NCI-H460 (cell line): Measurements from ENCODE around the gene PISD. TPM values are rescaled to one million over a fixed set of nuclear protein-coding genes. Genes with fewer than 3 reads are reported as not detected.

Source experiments
- DNase-seq: peaks from one replicate; pipeline ENCODE4 v3.0.0-alpha.2; 2016; ENCODE audit warnings: low read depth; ENCODE audit errors: extremely low read depth
- total RNA-seq: library from RNA; depleted of rRNA; stranded (reverse); fragments of >200 nt; shearing (Covaris generic); gene quantifications from 2 replicates; pipeline ENCODE4 v1.2.3, GENCODE V29; 2014

PISD gene
- total RNA-seq, 1 experiment from 2014 or later = 100 TPM

GRCh38 chr22:31627223-31627731 lies 34.7 kb downstream of the PISD start:
- no peak for DNase-seq

- DNase-seq = no peak
These were observed 35.4 kb downstream of the PISD start for GRCh38 chr22:31626427-31627150.

DNA sequence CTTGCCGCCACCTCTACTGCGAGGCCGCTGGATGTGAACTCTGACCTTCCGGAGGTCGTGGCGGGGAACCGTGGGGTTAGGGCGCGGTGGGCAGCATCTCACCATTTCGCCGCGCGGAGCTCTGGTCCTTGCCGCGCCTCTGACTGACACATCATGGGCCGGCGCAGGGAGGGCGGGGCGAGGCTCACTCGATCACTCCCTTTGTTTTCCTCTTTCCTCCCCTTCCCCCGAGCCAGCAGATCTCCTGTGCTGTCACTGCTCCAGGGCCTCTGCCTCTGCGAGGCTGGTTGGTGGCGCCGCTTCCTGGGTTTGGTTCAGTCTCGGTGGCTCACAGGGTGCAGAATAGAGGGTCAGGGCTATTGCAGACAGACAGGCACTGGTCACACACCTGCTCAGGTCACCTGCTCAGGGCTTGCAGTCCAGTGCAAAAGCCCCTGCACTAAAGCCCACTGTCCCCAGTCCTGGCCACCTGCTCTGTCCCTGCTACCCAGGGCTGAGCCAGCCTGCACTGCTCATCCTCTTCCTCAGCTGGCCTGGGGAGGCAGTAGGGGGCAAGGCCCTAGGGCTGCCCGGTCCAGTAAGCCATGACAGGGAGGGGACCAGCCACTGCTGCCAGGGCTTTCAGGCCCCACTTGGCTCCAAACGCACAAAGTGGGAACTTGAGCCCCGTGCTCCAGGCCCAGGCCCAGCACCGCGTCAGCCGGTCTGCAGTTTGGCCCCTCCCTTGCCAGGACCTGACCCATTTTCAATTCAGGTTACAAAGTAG lies 36.2 kb downstream of the PISD start:
- DNase-seq = no peak

DNA sequence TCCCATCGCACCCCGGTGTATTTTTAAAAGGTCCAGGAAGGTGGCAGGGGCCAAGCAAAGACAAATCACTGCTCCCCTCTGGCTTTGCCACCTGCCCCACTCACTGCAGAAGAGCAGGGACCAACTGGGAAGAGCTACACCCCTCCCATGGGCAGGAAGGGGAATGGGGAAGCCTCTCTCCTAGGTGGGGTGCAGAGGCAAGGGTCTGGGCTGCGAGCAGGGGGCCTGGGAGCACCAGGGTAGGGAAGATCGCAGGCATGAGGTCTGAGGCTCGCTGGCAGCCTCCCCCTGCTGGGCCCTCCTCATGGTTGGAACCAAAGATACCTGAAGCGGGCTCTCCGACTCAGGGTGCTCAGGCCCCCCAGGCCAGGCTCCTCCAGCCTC lies 36.8 kb downstream of the PISD start:
- no peak for DNase-seq

DNA sequence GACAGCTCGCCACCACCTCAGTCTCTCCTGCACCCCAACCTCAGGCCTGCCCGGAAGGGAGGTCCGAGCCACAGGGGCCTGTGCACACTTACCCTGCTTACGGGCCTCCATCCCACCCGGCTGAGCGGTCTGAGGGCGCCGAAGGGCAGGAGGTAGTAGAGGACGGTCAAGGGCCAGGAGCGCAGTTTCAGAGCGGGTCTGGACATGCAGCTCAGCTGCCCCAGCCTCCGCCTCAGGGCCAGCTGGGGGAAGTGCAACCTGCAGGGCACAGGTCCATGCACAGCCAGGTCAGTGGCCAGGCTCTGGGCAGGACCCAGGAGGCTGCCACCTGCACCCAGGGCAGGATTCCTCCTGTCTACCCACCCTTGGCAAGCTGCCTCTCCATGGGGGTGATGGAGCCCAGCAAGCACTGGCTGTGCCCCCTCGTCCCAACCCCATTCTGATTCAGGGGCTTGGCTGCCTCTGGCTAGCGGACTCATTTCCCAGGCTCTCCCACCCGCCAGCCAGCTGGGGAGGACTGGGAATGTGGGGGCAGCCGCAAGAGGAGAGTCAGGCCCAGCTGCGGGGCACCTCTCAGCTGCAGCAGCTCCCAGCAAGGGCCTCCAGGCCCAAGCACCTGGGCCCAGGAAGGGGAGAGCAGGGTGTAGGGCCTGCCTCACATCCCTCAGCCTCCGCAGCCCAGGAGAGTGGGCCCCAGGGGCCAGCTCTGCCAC lies 38.3 kb downstream of the PISD start:
- DNase-seq = no peak

DNA sequence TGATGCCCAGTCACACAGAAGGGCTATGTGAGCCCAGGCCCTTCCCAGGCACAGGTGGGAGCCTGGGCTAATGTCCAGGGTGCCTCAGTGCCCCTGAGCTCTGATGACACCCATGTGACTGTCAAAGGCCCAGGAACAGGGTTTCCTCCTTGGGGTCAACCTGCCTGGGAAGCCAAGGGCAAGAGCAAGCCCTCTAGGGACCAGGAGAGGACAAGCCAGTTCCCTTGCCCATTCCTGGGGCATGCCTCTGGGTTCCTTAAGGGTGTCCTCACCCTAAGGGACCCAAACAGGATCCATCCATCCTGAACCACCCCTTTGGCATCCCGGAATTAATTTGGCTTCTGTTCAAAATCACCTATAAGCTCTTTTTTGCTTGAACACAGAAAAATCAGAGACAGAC lies 39.0 kb downstream of the PISD start:
- DNase-seq = no peak

- no peak for DNase-seq
These were observed 40.4 kb downstream of the PISD start for GRCh38 chr22:31621507-31622124.

GRCh38 chr22:31620756-31621480 lies 41.1 kb downstream of the PISD start:
- DNase-seq = no peak

- DNase-seq = no peak
These were observed 42.3 kb downstream of the PISD start for GRCh38 chr22:31619611-31620300.

GRCh38 chr22:31618471-31619176 lies 43.4 kb downstream of the PISD start:
- DNase-seq = no peak

DNA sequence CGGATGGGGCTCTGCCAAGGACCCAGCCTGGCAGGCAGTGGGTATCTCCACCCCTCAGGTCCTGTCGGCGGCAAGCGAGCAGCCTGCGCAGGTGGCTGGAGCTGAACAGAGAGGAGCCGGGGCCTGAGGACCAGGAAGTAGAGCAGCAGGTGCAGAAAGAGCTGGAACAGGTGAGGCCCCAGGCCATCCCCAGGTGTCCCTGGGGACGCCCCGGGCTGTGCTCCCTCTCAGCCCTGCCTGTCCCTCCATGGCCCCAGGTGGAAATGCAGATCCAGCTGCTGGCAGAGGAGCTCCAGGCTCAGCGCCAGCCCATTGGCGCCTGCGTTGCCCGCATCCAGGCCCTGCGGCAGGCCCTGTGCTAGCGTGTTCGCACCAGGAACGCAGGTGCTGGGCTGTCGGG lies 44.0 kb downstream of the PISD start:
- no peak for DNase-seq

DNA sequence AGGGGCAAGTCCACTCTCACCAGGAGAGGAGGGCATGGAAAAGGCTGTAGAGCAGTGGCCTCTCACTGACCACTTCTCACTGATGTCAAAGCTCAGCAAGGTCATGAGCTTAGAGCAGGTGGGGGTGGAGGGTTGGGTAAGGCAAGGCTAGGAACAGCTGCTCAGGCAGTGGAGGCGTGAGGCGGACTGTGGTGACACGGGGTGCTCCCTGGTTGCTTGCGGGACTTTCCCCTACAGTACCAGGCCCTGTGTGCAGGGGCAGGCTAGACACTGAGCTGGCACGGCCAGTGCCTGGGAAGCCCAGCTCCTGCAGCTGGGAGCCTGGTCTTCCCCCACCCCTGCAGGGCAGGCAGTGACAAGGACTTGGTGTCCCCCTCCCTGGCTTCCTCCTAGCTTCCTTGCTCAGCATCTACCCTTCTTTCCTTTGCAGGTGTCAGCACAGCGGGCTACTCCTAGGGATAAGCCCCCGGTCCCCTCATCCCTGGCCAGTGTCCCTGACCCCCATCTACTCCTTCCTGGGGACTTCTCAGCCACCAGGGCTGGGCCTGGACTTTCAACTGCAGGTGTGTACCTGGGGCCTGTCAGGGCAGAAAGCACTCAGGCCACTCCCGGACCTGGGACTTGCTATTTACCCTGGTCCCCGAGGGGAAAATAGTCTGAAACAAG lies 45.6 kb downstream of the PISD start:
- no peak for DNase-seq

- DNase-seq = no peak
These were observed 46.1 kb downstream of the PISD start for GRCh38 chr22:31615940-31616314.

- DNase-seq = no peak
These were observed 46.5 kb downstream of the PISD start for GRCh38 chr22:31615491-31615860.

DNA sequence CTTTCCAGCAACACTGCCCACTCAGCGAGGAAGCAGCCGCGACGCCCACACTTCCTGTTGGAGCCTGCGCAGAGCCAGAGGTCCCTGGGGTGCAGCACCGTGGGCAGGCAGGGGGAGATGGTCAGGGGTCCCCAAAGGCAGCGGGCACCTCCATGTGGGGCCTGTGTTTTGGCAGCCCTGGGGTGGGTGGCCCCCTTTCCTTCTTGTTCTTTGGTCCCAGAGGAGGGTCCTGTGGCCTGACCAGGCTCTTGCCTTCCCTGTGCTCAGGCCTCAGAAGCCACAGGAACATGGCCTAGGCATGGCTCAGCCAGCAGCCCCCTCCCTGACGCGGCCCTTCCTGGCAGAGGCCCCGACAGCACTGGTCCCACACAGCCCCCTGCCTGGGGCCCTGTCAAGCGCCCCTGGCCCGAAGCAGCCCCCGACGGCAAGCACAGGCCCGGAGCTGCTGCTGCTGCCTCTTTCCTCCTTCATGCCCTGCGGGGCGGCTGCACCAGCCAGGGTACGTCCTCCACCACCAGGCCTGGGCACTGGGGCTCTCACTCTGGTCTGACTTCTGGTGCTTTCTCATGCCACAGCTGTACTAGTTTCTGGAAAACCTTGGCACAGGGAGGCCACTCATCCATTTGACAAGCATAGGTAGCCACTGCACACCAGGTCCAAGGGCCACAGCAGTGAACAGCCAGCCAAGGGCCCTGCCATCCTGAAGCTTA lies 47.1 kb downstream of the PISD start:
- DNase-seq = no peak

DNA sequence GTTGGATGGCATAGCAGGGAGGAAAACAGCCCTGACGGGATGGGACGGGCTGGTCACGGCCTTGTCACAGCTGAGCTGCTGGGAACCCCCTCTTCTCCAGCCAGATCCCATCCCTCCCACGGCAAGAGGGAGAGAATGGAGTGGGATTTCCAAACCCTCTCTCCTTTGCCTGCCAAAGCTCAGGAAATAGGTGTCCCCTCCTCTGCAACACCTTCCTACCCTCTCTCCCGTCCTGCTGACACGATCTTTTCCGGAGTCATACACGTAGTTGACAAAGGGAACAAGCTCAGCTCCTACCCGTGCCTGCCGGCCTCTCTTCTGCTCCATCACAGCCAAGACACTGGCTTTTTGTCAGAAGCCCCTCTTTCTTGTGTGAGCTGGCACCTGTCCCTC lies 48.1 kb downstream of the PISD start:
- DNase-seq = no peak

DNA sequence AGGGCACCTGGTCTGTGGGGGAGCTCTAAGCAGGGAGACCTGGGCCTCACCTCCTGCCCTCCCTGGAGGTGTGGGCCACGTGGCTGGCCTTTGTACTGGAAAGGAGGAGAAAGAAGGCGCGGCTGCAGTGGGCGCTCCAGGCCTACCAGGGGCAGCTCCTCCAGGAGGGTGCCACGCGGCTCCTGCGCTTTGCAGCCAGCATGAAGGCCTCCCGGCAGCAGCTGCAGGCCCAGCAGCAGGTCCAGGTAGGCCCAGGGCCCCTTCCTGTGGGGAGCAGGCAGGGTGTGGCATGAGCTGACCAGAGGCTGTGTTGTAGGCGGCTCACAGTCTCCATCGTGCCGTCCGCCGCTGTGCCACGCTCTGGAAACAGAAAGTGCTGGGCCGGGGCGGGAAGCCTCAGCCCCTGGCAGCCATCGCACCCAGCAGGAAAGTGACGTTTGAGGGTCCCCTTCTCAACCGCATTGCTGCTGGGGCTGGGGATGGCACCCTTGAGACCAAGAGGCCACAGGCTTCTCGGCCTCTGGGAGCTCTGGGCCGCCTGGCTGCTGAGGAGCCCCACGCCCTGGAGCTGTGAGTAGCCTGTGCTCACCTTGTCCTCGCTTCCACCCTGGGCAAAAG lies 48.6 kb downstream of the PISD start:
- DNase-seq = no peak

DNA sequence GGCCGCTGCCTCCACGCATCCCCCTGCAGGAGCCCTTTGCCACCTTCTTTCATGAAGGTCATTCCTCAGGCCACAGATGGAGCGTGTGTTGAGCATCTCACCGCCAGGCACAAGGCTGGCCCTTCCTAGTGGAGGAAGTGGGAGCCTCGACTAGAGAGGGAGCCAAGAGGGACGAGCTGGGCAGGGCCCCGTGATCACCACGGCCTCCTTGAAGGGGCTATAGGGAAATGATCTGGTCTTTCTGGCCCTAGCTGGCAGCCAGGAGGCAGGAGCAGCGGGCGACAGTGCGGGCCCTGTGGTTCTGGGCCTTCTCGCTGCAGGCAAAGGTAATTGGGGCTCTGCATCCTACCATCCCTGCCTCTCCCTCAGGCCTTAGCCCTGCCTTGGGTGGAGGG lies 49.1 kb downstream of the PISD start:
- DNase-seq = no peak
